SK-N-SH treated with all-trans-retinoic acid at 6 μM for 48 hours (cell line): ENCODE results near the gene CDIPT.

ENCODE experiments used
- GLIS3 ChIP-seq: fragments of 250-450 bp; sonication (Bioruptor Pico); IDR thresholded peaks from 2 replicates; pipeline ENCODE4 v1.5.0; 2020; ENCODE audit warnings: mild to moderate bottlenecking, moderate library complexity
- PATZ1 ChIP-seq: fragments of 250-450 bp; sonication (Bioruptor Pico); IDR thresholded peaks from 2 replicates; pipeline ENCODE4 v1.8.0; 2020; ENCODE audit warnings: mild to moderate bottlenecking, moderate library complexity, borderline replicate concordance
- ZFP30 ChIP-seq: fragments of 450-650 bp; formaldehyde crosslinking; IDR thresholded peaks from 2 replicates; pipeline ENCODE4 v1.5.0; 2022; ENCODE audit warnings: mild to moderate bottlenecking, moderate library complexity

GRCh38 chr16:29858974-29859373 is 4.1 kb downstream of the CDIPT start:
- no peak for TF ChIP-seq PATZ1 (CRISPR knock-in tag)
- TF ChIP-seq ZFP30 = no peak
- TF ChIP-seq GLIS3 = no peak
